GM19238 (cell line): ENCODE measurements around the gene CYSLTR2.

Experiments used
- DNase-seq: peaks from one replicate; pipeline ENCODE4 v3.0.0; 2011; ENCODE audit warnings: low spot score; ENCODE audit not compliant: insufficient read length

The CYSLTR2 gene

GRCh38 chr13:48653472-48653939, at the start of gene CYSLTR2:
CYSLTR2 (plus strand) TSS chr13:48653929; CDS start chr13:48706818, 52,889 bp downstream.
- no peak for DNase-seq

GRCh38 chr13:48615049-48615448, 38.7 kb upstream of the CYSLTR2 start:
- no peak for DNase-seq

- DNase-seq = no peak
Measured at GRCh38 chr13:48618937-48619336, 34.8 kb upstream of the CYSLTR2 start.

DNA sequence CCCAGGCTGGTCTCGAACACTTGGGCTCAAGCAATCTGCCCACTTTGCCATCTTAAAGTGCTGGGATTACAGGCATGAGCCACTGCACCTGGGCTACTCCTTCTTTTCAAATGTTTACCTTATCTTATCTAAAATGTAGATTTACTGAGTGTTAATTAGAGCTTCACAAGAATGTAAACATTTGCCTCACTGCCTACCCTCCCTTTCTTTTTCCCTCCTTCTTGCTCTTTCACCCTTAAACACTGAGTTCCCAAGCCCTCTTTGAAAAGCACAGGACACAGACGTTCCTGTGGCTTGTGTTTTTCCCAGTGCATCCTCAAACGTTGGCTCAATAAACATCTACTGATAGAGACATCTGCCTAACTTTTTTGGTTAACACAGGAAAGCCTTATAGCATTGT, 32.7 kb upstream of the CYSLTR2 start:
- DNase-seq = no peak

DNA sequence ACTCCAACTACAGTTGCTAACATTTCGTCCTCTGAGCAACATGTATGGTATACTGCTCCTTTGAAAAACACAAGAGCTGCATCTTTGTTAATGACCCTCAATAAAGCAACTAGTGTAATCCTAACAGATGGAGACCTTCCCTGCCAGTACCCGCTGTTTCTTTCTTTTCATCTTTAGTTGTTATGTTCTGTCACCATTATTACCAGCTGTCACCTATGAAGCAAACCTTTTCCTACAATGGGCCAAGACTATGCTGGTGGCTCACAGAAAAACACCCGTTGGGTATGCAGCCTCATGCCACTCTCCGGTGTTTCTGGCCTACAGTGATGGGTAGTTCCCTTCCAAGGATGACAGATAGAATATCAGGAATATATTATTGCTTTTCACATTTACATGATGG, 29.7 kb upstream of the CYSLTR2 start:
- no peak for DNase-seq

- no peak for DNase-seq
Measured at GRCh38 chr13:48624858-48625257, 28.9 kb upstream of the CYSLTR2 start.

DNA sequence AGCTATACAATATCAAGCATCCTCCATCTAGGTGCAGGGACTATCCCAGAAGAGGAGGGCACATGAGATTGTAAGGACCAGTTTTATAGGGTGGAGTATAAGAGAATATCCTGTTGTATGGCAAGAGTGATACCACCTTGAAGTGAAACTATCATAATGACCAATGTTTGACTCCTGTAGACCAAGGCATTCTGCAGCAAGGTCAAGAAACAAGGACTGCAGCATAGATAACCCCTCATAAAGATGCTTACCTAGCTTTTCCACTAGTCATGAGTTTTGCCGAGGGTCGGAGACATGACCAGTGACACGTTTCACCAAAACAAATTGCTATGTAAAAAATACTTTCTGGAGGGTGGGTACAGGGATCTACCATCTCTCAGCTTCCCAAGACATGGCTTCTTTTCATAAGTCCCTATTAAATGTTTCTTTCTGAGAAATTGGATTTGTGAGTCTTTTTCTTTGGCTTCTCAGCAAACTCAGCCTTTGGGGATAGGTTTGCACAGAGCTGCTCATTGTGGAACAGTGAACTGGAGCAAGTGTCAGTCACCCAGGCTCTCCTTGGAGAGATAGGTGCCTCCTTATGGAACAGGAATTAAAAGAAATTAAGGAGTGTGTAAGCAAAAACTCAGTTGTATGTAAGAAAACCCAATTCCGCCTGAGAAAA, 28.2 kb upstream of the CYSLTR2 start:
- DNase-seq = no peak

DNA sequence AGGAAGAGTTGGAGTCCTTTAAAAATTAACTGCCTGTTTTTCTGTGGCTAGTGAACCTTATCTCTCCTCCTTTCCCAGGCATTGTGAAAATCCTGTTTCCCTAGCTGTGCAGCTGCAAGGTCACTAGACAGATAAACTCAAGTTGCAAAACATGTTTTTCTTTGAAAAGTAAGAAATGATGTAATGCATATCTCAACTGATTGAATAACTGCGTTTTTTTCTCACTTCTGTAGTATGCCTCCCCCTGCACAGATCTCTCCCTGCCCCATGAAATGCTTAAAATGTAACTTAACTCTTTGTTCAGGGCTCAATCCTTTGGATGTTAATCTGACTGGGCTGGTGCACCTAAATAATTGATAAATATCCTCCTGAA, 27.7 kb upstream of the CYSLTR2 start:
- no peak for DNase-seq

DNA sequence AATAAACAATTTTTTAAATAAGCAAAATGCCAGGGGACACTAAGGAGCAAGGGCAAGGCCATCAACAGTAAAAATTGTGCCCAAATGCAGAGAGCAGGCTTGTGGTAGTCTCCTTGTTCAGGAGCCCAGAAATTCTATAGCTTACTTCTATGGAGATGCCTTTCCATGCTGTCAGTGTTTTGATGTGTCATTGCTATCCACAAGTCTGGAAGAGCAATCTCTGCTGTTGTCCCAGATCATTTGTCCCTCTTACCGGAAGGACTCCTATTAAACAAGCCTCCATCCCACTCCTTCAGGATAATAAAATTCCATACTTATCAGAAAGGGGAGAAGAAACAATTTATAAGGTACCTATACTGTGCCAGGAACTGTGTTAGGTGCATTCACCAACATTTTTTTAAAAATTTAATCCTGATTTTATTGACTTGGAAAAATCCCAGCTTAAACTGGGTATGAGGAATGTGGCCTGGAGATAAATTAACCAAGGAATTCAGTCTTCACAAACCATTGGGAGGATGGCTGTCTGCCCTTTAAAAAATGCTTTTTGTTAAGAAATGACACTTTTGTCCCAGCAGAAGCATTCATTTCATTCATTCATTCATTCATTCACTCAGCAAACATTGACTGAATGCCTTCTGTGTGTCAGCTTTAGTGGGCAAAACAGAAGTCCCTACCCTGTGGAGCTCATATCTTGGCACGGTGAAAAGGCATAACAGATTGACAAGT, 26.8 kb upstream of the CYSLTR2 start:
- DNase-seq = no peak

- no peak for DNase-seq
Measured at GRCh38 chr13:48629277-48629676, 24.5 kb upstream of the CYSLTR2 start.

DNA sequence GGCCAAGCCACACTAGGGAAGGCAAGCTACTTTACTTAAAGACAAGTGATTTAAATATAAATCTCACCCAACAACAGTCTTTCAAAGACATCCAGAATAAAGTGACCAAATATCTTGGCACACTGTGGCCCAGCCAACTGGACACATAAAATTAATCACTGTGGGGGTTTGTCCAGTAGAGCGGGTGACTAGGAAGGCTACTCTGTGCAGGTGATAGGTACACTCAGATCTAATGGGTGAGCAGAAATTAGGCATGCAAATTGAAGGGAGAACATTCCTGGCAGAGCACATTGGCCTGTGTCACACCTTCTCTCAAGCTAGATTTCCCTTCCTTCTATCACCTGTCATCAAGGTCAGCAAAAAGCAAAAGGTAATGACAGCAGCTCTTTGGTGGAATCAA, 23.4 kb upstream of the CYSLTR2 start:
- DNase-seq = no peak

GRCh38 chr13:48630773-48631172, 23.0 kb upstream of the CYSLTR2 start:
- no peak for DNase-seq

DNA sequence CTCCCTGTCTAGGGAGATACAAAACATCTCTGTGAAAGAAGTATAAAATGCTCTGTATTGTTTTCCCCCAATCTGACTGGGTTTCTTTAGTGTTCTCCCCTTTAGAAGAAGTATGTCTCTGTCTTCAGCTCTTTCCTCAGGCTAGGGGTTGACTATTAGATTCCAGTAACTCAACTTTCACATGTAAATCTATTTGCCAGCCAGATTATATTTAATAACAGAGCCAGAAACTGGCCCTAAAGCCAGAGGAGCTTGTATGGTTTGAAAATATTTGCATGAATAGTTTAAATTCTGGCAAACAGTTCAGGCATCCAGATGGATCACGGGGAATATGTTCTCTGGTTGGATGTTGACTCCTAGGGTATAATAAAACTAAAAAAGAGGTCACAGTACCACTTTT, 22.3 kb upstream of the CYSLTR2 start:
- DNase-seq = no peak

DNA sequence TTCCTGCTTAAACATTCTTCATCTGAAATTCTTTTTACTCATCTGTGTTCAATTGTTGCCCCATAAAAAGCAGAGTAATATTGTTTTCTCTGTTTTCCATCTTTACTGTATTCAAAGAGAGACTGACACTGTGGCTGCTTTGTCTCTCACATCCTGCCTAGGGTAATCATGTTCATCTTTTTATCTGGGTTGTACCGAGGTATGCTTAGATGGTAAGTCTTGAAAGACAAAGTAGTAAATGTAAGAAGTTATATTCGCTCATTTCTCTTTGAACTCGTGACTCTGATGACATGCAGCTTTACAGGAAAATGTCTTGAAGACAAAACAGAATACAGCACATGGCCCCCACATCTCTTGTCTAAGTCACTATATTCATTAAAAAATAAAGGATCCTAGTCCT, 20.0 kb upstream of the CYSLTR2 start:
- DNase-seq = no peak

DNA sequence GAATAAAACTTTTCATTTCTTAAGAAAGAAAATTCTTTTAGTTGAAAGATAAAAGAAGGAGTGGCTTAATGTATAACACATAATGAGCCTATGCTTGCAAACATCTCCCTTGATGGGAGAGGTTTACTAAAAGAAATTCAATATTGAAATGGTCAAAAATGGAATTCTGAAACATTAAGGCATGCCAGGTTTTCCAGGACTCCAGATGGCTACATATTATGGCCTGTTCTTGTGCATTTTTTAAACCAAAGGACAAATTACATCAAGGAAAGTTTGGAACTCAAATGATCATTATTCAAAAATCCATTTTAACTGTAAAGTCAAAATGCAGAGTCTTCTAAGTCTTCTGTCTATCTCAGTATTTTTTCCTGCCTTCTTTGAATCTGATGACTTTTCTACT, 19.1 kb upstream of the CYSLTR2 start:
- no peak for DNase-seq

DNA sequence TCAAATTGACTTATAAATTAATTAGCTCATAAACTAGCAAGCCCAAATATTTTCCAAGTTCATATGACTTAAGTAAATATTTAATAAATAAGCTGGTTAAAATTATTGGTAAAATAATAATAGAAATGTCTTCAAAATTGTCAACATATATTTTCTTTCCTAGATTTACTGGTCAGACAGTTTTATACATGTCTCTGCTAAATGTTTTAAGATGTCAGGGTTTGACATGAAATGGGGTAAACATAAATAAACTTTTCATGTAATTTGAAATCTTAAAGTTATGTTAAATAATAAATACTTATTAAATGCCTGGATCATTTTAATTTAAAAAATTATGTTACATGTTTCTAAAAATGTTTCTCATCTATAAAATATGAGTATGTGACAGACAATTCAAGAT, 18.3 kb upstream of the CYSLTR2 start:
- DNase-seq = no peak

GRCh38 chr13:48636550-48636949, 17.2 kb upstream of the CYSLTR2 start:
- DNase-seq = no peak

DNA sequence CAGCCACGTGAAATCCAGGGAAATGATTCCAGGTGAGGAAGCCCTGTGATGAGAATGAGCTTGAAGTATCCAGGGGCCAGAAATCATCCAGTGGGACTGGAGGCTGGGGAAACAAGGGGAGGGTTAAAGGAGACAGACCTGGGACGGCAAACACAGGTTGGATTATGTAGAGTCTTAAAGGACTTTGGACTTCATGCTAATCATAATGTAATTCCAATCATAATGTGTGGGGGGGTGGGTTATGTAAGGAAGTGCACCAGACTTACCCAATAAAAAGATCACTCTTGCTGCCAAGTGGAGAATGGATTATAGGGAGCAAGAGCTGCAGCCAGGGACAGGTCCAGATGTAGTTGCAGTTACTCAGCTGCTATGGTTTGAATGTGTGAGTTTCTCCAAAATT, 16.1 kb upstream of the CYSLTR2 start:
- DNase-seq = no peak

- no peak for DNase-seq
Measured at GRCh38 chr13:48640767-48641166, 13.0 kb upstream of the CYSLTR2 start.

- DNase-seq = no peak
Measured at GRCh38 chr13:48641404-48641803, 12.3 kb upstream of the CYSLTR2 start.

DNA sequence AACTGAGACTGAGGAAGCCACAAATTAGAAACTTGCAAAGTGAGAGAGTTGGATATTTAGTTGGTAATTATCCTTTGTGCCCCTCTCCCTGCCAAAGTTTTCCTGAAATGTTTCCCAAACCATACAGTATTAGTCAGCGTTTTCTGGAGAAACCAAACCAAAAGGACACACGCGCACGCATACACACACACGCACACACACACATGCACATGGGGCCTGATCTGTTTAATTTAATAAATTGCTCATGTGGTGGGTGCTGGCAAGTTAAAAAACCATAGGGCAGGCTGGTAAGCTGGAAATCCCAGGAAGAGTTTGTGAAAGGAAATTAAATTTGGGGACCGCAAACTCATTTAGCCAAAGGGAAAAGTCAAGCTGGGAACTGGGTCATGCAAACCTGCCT, 11.7 kb upstream of the CYSLTR2 start:
- no peak for DNase-seq

DNA sequence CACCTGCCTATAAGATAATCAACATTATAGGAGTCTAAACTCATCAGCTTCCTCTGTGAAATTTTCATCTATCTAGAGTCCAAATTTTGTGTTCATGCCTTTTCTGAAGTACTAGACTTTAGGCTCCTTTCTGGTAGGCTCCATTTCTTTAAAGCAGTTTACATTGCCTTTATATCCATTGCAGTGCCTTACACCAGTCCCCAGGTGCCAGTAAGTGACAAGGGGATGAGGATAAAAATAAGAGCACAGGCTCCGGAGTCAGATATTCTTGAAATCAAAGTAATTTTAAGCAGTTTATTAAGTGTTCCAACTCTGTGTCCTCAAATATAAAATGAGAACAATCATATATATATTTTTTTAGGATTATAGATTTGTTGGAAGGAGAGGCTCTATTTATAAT, 10.6 kb upstream of the CYSLTR2 start:
- no peak for DNase-seq

- DNase-seq = no peak
Measured at GRCh38 chr13:48644141-48644540, 9.6 kb upstream of the CYSLTR2 start.
